Cardiac fibroblast (primary cell): ENCODE data around the gene RASGRP3.
A peak's percentile ranks its signal among the peaks of the same experiment; 100 is the strongest.

Experiments used
- DNase-seq, 2 donors: peaks; one replicate each; pipeline versions ENCODE4 v3.0.0 to v3.0.0-alpha.2; 2010; ENCODE audit warnings: low read depth in 2 of 2
- H3K4me3 ChIP-seq, 2 donors: replicated peaks in 1 of 2; 1 replicate in 1 of 2; 2 replicates in 1 of 2; pipeline ENCODE4 v1.5.1; 2011; ENCODE audit warnings: low read depth in 2 of 2, low read length in 2 of 2, mild to moderate bottlenecking in 2 of 2, moderate library complexity in 1 of 2
- TF ChIP-seq, protein P1 (sequence below): IDR thresholded peaks from one replicate; pipeline ENCODE4 v1.5.1; 2011; ENCODE audit warnings: low read depth, mild to moderate bottlenecking, low read length, inconsistent platforms

RASGRP3 gene

GRCh38 chr2:33599175-33599942 is 122.9 kb downstream of the RASGRP3 start, which contains the start of gene FAM98A:
FAM98A (minus strand) TSS chr2:33599299; CDS start chr2:33599221, 78 bp downstream.
- DNase-seq: peak; percentile 99 to 100
- peak within 1 kb of the TSS; percentile 100 for H3K4me3 ChIP-seq
- TF ChIP-seq, protein P1, sequence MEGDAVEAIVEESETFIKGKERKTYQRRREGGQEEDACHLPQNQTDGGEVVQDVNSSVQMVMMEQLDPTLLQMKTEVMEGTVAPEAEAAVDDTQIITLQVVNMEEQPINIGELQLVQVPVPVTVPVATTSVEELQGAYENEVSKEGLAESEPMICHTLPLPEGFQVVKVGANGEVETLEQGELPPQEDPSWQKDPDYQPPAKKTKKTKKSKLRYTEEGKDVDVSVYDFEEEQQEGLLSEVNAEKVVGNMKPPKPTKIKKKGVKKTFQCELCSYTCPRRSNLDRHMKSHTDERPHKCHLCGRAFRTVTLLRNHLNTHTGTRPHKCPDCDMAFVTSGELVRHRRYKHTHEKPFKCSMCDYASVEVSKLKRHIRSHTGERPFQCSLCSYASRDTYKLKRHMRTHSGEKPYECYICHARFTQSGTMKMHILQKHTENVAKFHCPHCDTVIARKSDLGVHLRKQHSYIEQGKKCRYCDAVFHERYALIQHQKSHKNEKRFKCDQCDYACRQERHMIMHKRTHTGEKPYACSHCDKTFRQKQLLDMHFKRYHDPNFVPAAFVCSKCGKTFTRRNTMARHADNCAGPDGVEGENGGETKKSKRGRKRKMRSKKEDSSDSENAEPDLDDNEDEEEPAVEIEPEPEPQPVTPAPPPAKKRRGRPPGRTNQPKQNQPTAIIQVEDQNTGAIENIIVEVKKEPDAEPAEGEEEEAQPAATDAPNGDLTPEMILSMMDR: peak; percentile 15

GRCh38 chr2:33599943-33600192 is 123.4 kb downstream of the RASGRP3 start:
- H3K4me3 ChIP-seq: peak overlapping the region; percentile 100
- no peak for DNase-seq
- TF ChIP-seq, protein P1: no peak

GRCh38 chr2:33602201-33602830 is 125.9 kb downstream of the RASGRP3 start:
- no peak for DNase-seq
- TF ChIP-seq, protein P1: no peak
- H3K4me3 ChIP-seq: no peak overlapping the region

DNA sequence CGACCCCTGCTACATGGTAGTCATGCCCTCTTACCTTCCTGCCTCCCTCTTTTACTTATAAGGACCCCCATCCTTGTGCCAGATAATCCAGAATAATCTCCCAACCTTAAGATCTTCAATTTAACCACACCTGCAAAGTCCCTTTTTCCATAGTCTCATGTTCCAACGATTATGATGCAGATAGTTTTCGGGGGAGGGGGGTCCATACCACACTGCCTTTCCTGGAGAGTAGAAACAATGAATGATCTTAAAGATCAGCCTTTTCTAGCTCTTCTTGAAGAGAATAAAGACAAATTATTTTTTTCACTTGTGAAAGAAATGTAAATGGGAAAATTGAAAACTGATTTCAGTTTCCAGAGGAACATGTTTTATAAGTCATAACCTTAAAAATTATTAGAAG is 127.0 kb downstream of the RASGRP3 start:
- DNase-seq: no peak
- H3K4me3 ChIP-seq: no peak overlapping the region
- TF ChIP-seq, protein P1: no peak

DNA sequence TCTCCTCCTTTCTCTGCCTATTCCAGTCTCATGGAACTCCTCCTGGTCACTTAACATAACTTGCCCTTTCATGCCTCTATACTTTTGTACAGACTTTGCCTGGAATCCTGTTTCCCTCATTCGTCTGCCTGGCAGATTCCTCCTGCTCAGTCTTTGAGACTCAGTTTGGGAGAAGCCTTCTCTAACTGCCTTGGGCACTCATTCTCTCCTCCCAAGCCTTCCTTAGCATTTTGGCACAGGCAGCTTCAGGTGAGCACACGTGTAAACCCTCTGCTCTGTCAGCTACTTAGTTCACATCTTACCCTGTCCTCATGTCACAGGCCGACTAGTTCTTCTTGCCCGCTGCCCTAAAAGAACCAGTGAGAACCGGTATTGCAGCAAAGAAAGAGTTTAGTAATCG is 128.6 kb downstream of the RASGRP3 start:
- DNase-seq: no peak
- TF ChIP-seq, protein P1: no peak
- no peak overlapping the region for H3K4me3 ChIP-seq

DNA sequence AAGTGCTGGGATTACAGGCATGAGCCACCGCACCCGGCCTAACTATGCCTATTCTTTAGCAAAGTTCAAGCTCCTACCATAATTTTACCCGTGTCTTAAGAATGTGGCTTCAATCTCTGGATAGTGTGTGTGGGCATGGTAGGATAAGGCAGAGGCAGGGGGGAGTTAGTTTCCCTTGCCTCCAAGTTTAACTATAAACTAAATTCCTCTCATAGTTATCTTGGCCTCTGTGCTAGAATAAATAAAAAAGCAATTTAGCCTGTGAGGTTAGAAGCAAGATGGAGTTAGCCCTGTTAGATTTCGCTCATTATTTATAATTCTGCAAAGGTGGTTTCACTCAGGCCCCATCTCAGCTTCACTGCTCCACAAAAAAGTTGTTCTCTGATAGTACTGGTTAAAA is 129.7 kb downstream of the RASGRP3 start:
- H3K4me3 ChIP-seq: no peak overlapping the region
- TF ChIP-seq, protein P1: no peak
- DNase-seq: no peak

DNA sequence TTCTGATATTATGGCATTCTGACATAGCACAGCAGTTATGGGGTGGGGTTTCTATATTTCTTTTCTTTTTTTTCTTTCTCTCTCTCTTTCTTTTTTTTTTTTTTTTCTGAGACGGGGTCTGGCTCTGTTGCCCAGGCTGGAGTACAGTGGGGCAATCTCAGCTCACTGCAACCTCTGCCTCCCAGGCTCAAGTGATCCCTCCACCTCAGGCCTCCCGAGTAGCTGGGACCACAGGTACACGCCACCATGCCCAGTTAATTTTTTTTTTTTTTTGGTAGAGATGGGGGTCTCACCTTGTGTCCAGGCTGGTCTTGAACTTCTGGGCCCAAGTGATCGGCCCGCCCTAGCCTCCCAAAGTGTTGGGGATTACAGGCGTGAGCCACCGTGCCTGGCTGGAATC is 130.2 kb downstream of the RASGRP3 start:
- TF ChIP-seq, protein P1: no peak
- H3K4me3 ChIP-seq: no peak overlapping the region
- no peak for DNase-seq
